Hematopoietic multipotent progenitor cell treated with erythropoietin and hydrocortisone succinate and interleukin-3 and kit ligand, for 17 days (in vitro differentiated cells): ENCODE results near the gene KCND1.

Experiments used
- DNase-seq: peaks from one replicate; pipeline ENCODE4 v3.0.0-alpha.2; 2015; ENCODE audit warnings: low spot score

KCND1 gene

DNA sequence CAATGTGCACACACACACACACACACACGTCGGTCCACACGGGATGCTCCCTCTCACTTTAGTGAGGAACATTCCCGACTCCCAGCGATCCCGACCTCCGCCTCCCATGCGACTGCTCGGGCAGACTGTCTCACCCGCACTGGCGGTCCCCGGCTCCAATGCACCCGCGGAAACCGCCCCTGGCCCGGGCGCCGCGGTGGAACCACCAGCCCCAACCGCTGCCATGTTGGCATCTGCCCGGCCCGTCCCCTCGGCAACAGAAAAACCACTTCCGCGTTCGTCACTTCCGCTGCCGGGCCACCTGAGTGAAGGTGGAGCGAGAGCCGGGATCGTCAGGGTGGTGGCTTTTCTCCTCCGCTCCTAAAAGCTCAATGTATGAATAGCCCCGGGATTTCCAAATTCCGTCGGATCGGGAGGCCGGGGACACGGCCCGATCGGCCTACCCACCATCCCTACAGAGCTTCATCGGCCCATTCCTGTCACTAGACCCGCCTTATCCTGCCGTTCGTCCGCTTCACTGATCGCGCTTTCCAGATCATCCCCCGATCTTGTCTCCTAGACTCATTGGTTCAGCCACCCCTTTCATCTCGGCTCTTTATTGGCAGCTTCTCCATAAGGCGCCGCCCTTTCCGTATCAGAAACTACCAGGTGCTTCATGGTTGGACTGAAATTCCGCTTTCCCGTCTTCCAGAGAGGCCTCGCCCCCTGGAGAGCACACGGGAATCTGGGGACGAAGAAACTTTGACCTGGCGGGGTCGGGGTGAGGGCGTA, 60.0 kb downstream of the KCND1 start, which contains the start of gene SLC35A2:
Gene SLC35A2 (minus strand): TSS at position 235 of the 771 bp plus-strand sequence. CDS start 10 bp downstream, at position 225.
- peak; percentile 83 for DNase-seq
